MM.1S (cell line): ENCODE measurements around the gene PHACTR1.

Source experiments
- DNase-seq: peaks from one replicate; pipeline ENCODE4 v3.0.0-alpha.2; 2015
- H2AFZ ChIP-seq: fragments of 300-600 bp; sonication (generic); 2 replicates; pipeline ENCODE4 v1.6.0; 2016; ENCODE audit warnings: antibody characterized with exemption, low read length
- H3F3A ChIP-seq: fragments of 300-600 bp; sonication (generic); 2 replicates; pipeline ENCODE4 v1.6.1; 2016; ENCODE audit warnings: mild to moderate bottlenecking, antibody characterized with exemption, low read length, moderate library complexity, mixed read lengths; ENCODE audit not compliant: insufficient read depth
- H3K27ac ChIP-seq: fragments of 300-600 bp; sonication (generic); 2 replicates; pipeline ENCODE4 v1.5.1; 2016; ENCODE audit warnings: mild to moderate bottlenecking, low read length
- H3K27me3 ChIP-seq: fragments of 300-600 bp; sonication (generic); replicated peaks from 2 replicates; pipeline ENCODE4 v1.6.0; 2016; ENCODE audit warnings: low read length; ENCODE audit not compliant: insufficient read depth
- H3K36me3 ChIP-seq: fragments of 300-600 bp; sonication (generic); replicated peaks from 2 replicates; pipeline ENCODE4 v1.6.1; 2016; ENCODE audit warnings: mild to moderate bottlenecking, low read length, mixed read lengths; ENCODE audit not compliant: insufficient read depth
- H3K4me1 ChIP-seq: fragments of 300-600 bp; sonication (generic); 2 replicates; pipeline ENCODE4 v1.6.1; 2016; ENCODE audit warnings: low read length, mixed read lengths
- H3K4me2 ChIP-seq: fragments of 300-600 bp; sonication (generic); 2 replicates; pipeline ENCODE4 v1.6.0; 2016; ENCODE audit warnings: low read depth, low read length
- H3K4me3 ChIP-seq: fragments of 300-600 bp; sonication (generic); 2 replicates; pipeline ENCODE4 v1.5.1; 2016; ENCODE audit warnings: low read length, mixed read lengths
- H3K79me2 ChIP-seq: fragments of 300-600 bp; sonication (generic); 2 replicates; pipeline ENCODE4 v1.6.1; 2016; ENCODE audit warnings: mixed run types, low read length, mixed read lengths
- H3K9ac ChIP-seq: fragments of 300-600 bp; sonication (generic); 2 replicates; pipeline ENCODE4 v1.6.1; 2016; ENCODE audit warnings: low read length, mixed read lengths
- H3K9me2 ChIP-seq: fragments of 300-600 bp; sonication (generic); replicated peaks from 2 replicates; pipeline ENCODE4 v1.6.1; 2016; ENCODE audit warnings: mild to moderate bottlenecking, low read length, mixed read lengths; ENCODE audit not compliant: insufficient read depth
- H3K9me3 ChIP-seq: fragments of 300-600 bp; sonication (generic); replicated peaks from 2 replicates; pipeline ENCODE4 v1.6.1; 2016; ENCODE audit warnings: mild to moderate bottlenecking, low read length, mixed read lengths; ENCODE audit not compliant: insufficient read depth
- H4K20me1 ChIP-seq: fragments of 300-600 bp; sonication (generic); 2 replicates; pipeline ENCODE4 v1.6.1; 2016; ENCODE audit warnings: mild to moderate bottlenecking, low read length, moderate library complexity, mixed read lengths; ENCODE audit not compliant: insufficient read depth
- CTCF ChIP-seq: fragments of 300-600 bp; sonication (generic); IDR thresholded peaks from 2 replicates; pipeline ENCODE4 v1.5.1; 2016; ENCODE audit warnings: antibody characterized with exemption, low read length, mixed read lengths
- EZH2 ChIP-seq: fragments of 300-600 bp; sonication (generic); optimal IDR thresholded peaks from 2 replicates; pipeline ENCODE3; 2017; ENCODE audit warnings: low read depth, mild to moderate bottlenecking, antibody characterized with exemption, low read length, mixed read lengths
- EZH2phosphoT487 ChIP-seq: fragments of 300-600 bp; sonication (generic); IDR thresholded peaks from 2 replicates; pipeline ENCODE4 v1.6.1; 2018; ENCODE audit warnings: antibody characterized with exemption, low read length

Gene PHACTR1

GRCh38 chr6:12801141-12801540 is 84.6 kb downstream of the PHACTR1 start:
- no peak for DNase-seq
- H3K27ac ChIP-seq = no peak overlapping the region
- no peak overlapping the region for H3K4me2 ChIP-seq

DNA sequence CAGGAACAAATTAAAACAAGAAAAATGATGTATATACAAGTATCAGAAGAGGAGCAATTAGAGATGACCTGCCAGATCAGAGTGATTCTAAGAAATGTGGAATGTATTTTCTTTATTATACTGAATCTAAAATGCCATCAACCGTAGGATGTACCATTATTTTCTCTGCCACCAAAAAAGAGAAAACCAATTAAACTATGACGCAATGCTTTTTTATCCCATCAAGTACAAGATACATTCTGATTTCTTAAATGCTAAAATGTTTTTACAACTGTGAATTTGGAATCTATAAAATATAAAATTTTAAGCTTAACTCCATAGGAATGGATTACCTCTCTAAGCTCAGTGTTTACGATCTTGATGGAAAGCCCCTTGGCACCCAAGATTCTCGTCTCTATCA is 85.9 kb downstream of the PHACTR1 start:
- no peaks in the 10 kb centered on the region for H3K9me2 ChIP-seq
- H3K4me3 ChIP-seq = no peak overlapping the region
- H3F3A ChIP-seq = no peaks in the 10 kb centered on the region
- TF ChIP-seq CTCF = no peak
- no peak for TF ChIP-seq EZH2
- TF ChIP-seq EZH2phosphoT487 = no peak
- no peak for DNase-seq
- no peaks in the 10 kb centered on the region for H3K79me2 ChIP-seq
- no peaks in the 10 kb centered on the region for H3K36me3 ChIP-seq
- H3K27me3 ChIP-seq = no peaks in the 10 kb centered on the region
- no peaks in the 10 kb centered on the region for H3K4me1 ChIP-seq
- no peak overlapping the region for H3K4me2 ChIP-seq
- H3K9me3 ChIP-seq = no peaks in the 10 kb centered on the region
- H2AFZ ChIP-seq = no peak overlapping the region
- H3K9ac ChIP-seq = no peak overlapping the region
- H3K27ac ChIP-seq = no peak overlapping the region
- no peaks in the 10 kb centered on the region for H4K20me1 ChIP-seq

More at GRCh38 chr6:12801141-12801540, 84.6 kb downstream of the PHACTR1 start:
- no peak overlapping the region for H3K4me3 ChIP-seq
- no peaks in the 10 kb centered on the region for H3K9me2 ChIP-seq
- H4K20me1 ChIP-seq = no peaks in the 10 kb centered on the region
- no peaks in the 10 kb centered on the region for H3K79me2 ChIP-seq
- H3K9me3 ChIP-seq = no peaks in the 10 kb centered on the region
- H2AFZ ChIP-seq = no peak overlapping the region
- no peaks in the 10 kb centered on the region for H3F3A ChIP-seq
- H3K9ac ChIP-seq = no peak overlapping the region
- no peaks in the 10 kb centered on the region for H3K4me1 ChIP-seq
- H3K36me3 ChIP-seq = no peaks in the 10 kb centered on the region
- no peaks in the 10 kb centered on the region for H3K27me3 ChIP-seq
- no peak for TF ChIP-seq EZH2
- TF ChIP-seq EZH2phosphoT487 = no peak
- no peak for TF ChIP-seq CTCF

GRCh38 chr6:12803486-12803885 is 86.9 kb downstream of the PHACTR1 start:
- no peak for TF ChIP-seq EZH2phosphoT487
- H3K4me1 ChIP-seq = no peaks in the 10 kb centered on the region
- no peaks in the 10 kb centered on the region for H3K36me3 ChIP-seq
- no peaks in the 10 kb centered on the region for H3K9me2 ChIP-seq
- no peaks in the 10 kb centered on the region for H3K27me3 ChIP-seq
- H3K27ac ChIP-seq = no peak overlapping the region
- H3F3A ChIP-seq = no peaks in the 10 kb centered on the region
- no peak overlapping the region for H3K9ac ChIP-seq
- H4K20me1 ChIP-seq = no peaks in the 10 kb centered on the region
- DNase-seq = no peak
- no peak overlapping the region for H2AFZ ChIP-seq
- H3K79me2 ChIP-seq = no peaks in the 10 kb centered on the region
- no peak overlapping the region for H3K4me2 ChIP-seq
- H3K4me3 ChIP-seq = no peak overlapping the region
- no peaks in the 10 kb centered on the region for H3K9me3 ChIP-seq

DNA sequence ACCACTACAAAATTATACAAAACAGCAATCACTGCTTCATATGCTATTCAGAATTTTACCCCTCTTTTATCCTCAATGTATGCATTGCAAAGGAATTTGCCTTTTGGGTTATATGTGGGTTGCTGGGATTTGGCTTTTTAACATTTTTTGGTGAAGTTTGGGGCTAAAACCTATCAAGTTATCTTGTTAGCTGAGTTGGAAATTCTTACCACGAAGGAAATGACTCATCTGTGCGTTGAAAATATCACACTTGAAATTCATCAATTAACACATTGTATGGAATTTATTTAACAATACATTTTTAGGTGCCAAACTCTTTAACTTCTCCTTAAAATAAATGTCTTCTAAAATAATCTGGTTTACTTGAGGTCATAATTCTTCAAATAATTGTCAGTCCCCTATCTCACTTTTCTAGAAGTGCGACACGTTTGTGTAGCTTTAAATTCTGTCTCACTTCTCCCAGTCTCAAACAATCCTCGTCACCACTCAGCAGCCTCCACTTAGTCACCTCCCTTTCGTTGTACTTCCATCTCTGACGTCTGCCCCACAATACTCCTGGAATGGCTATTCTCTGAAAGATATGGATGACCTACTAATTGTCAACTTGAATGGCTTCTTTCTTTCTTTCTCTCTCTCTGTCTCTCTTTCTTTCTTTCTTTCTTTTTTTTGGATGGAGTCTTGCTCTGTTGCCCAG is 88.5 kb downstream of the PHACTR1 start:
- Histone ChIP-seq H3K9me2 (no peaks in the 10 kb centered on the region), H3K9ac (no peak overlapping the region), H3K4me1 (no peaks in the 10 kb centered on the region), H3K27ac (no peak overlapping the region), H2AFZ (no peak overlapping the region), H3K27me3 (no peaks in the 10 kb centered on the region), H3K9me3 (no peaks in the 10 kb centered on the region), H3F3A (no peaks in the 10 kb centered on the region), H3K79me2 (no peaks in the 10 kb centered on the region), H3K4me2 (no peak overlapping the region), H4K20me1 (no peaks in the 10 kb centered on the region), H3K36me3 (no peaks in the 10 kb centered on the region), H3K4me3 (no peak overlapping the region)
- DNase-seq = no peak
- TF ChIP-seq CTCF (no peak), EZH2 (no peak)
